Keratinocyte (primary cell): ENCODE results near the gene CYP39A1. TPM values are rescaled to one million over a fixed set of nuclear protein-coding genes. Genes with fewer than 3 reads are reported as not detected.

Experiments used
- DNase-seq: peaks from one replicate; pipeline ENCODE4 v3.0.0-alpha.2; 2011; ENCODE audit warnings: low read depth, missing footprints, low spot score
- FAIRE-seq: peaks from 2 replicates; lab custom pipeline; 2011; peaks lifted over from hg19 to GRCh38; lab: Jason Lieb, UNC
- H2AFZ ChIP-seq: 2 replicates; pipeline ENCODE4 v1.6.0; 2012; ENCODE audit warnings: low read length, control low read depth, inconsistent platforms; ENCODE audit not compliant: control insufficient read depth
- H3K27ac ChIP-seq: 2 replicates; pipeline ENCODE4 v1.5.1; 2011; ENCODE audit warnings: low read length; ENCODE audit not compliant: control insufficient read depth, insufficient read depth
- H3K27me3 ChIP-seq: 3 replicates; pipeline ENCODE4 v1.6.0; 2011; ENCODE audit warnings: low read length; ENCODE audit not compliant: control insufficient read depth, insufficient read depth; ENCODE audit errors: extremely low read depth
- H3K36me3 ChIP-seq, 2 experiments: 2 replicates in 1 of 2; 3 replicates in 1 of 2; pipeline ENCODE4 v1.5.1; 2011; ENCODE audit warnings: low read length in 2 of 2, mild to moderate bottlenecking in 1 of 2; ENCODE audit not compliant: control insufficient read depth in 2 of 2, insufficient read depth in 2 of 2; ENCODE audit errors: extremely low read depth in 1 of 2
- H3K4me1 ChIP-seq: 3 replicates; pipeline ENCODE4 v1.5.1; 2011; ENCODE audit warnings: low read length; ENCODE audit not compliant: control insufficient read depth, insufficient read depth; ENCODE audit errors: extremely low read depth
- H3K4me2 ChIP-seq: 3 replicates; pipeline ENCODE4 v1.6.0; 2011; ENCODE audit warnings: low read depth, low read length; ENCODE audit not compliant: control insufficient read depth, insufficient read depth; ENCODE audit errors: extremely low read depth
- H3K4me3 ChIP-seq, 3 experiments: fragments of 200-600 bp in 1 of 3; sonication (generic) in 1 of 3; 2 replicates in 2 of 3; 3 replicates in 1 of 3; pipeline ENCODE4 v1.5.1; 2011 to 2016; ENCODE audit warnings: low read length in 3 of 3, mild to moderate bottlenecking in 3 of 3, control low read depth in 2 of 3, inconsistent platforms in 1 of 3, low read depth in 1 of 3, mixed read lengths in 1 of 3, mixed run types in 1 of 3, moderate library complexity in 1 of 3; ENCODE audit not compliant: control insufficient read depth in 2 of 3, insufficient read depth in 2 of 3; ENCODE audit errors: extremely low read depth in 1 of 3
- H3K79me2 ChIP-seq: 2 replicates; pipeline ENCODE4 v1.6.0; 2012; ENCODE audit warnings: low read length; ENCODE audit not compliant: control insufficient read depth, insufficient read depth
- H3K9ac ChIP-seq: 3 replicates; pipeline ENCODE4 v1.6.0; 2011; ENCODE audit warnings: low read length; ENCODE audit not compliant: control insufficient read depth, insufficient read depth; ENCODE audit errors: extremely low read depth
- H3K9me1 ChIP-seq: 3 replicates; pipeline ENCODE4 v1.6.0; 2011; ENCODE audit warnings: low read length; ENCODE audit not compliant: control insufficient read depth, insufficient read depth; ENCODE audit errors: extremely low read depth
- H3K9me3 ChIP-seq: 2 replicates; pipeline ENCODE4 v1.5.1; 2012; ENCODE audit warnings: low read depth, low read length; ENCODE audit not compliant: control insufficient read depth
- H4K20me1 ChIP-seq: 3 replicates; pipeline ENCODE4 v1.6.0; 2011; ENCODE audit warnings: low read length; ENCODE audit not compliant: control insufficient read depth, insufficient read depth; ENCODE audit errors: extremely low read depth
- EZH2 ChIP-seq: IDR thresholded peaks from one replicate; pipeline ENCODE4 v1.6.1; 2012; ENCODE audit warnings: inconsistent platforms, mild to moderate bottlenecking, low read length, moderate library complexity
- dilution Hi-C: fragments of 300-500 bp; cut with MboI; formaldehyde crosslinking; loops from one replicate; pipeline ENCODE4 v1.7.0; 2020; ENCODE audit warnings: low sequenced_read_pairs; ENCODE audit not compliant: extremely low pct_ligation_motif_present
- polyA plus RNA-seq, 5 experiments: library from polyadenylated mRNA; depleted of rRNA in 3 of 5; stranded (reverse) in 3 of 5; stranded (forward) in 1 of 5; unstranded in 1 of 5; fragments of >200 nt; gene quantifications; 1 replicate in 1 of 5; 2 replicates in 3 of 5; 3 replicates in 1 of 5; pipeline versions ENCODE4 v1.2.1 to v1.2.3, GENCODE V29; 2011 to 2012; ENCODE audit warnings: missing spikeins in 2 of 5, low read depth in 1 of 5, low replicate concordance in 1 of 5
- TF ChIP-seq, protein P1 (sequence below), 3 experiments: IDR thresholded peaks in 1 of 3; conservative IDR thresholded peaks in 1 of 3; optimal IDR thresholded peaks in 1 of 3; 2 replicates in 2 of 3; 3 replicates in 1 of 3; pipeline versions ENCODE3 to v1.5.1; 2011; ENCODE audit warnings: low read length in 3 of 3, mild to moderate bottlenecking in 3 of 3, moderate library complexity in 2 of 3, control low read depth in 1 of 3, inconsistent platforms in 1 of 3; ENCODE audit not compliant: insufficient read depth in 2 of 3; ENCODE audit errors: extremely low read depth in 1 of 3

The CYP39A1 gene
- polyA plus RNA-seq, 1 donor (not counting 4 experiments of a cell fraction or from before 2014, with no cell fraction given), result 1.6 TPM

- peak overlapping the region; percentile 98 for H3K4me2 ChIP-seq
- no peaks in the 10 kb centered on the region for H3K36me3 ChIP-seq
- FAIRE-seq, result peak; percentile 55
- H3K27ac ChIP-seq, result no peak overlapping the region
- no peaks in the 10 kb centered on the region for H3K9me3 ChIP-seq
- no peak for DNase-seq
- no peaks in the 10 kb centered on the region for H3K79me2 ChIP-seq
- H3K9ac ChIP-seq, result peak overlapping the region; percentile 90
- TF ChIP-seq EZH2, result no peak
- TF ChIP-seq, protein P1, sequence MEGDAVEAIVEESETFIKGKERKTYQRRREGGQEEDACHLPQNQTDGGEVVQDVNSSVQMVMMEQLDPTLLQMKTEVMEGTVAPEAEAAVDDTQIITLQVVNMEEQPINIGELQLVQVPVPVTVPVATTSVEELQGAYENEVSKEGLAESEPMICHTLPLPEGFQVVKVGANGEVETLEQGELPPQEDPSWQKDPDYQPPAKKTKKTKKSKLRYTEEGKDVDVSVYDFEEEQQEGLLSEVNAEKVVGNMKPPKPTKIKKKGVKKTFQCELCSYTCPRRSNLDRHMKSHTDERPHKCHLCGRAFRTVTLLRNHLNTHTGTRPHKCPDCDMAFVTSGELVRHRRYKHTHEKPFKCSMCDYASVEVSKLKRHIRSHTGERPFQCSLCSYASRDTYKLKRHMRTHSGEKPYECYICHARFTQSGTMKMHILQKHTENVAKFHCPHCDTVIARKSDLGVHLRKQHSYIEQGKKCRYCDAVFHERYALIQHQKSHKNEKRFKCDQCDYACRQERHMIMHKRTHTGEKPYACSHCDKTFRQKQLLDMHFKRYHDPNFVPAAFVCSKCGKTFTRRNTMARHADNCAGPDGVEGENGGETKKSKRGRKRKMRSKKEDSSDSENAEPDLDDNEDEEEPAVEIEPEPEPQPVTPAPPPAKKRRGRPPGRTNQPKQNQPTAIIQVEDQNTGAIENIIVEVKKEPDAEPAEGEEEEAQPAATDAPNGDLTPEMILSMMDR (optimal IDR thresholded peaks at IDR 0.05 in 1 of 3, IDR thresholded peaks at IDR 0.05 in 1 of 3, conservative IDR thresholded peaks at IDR 0.05 in 1 of 3; ENCODE audit: extremely low read depth in 1 of 3, insufficient read depth in 2 of 3, low read length in 3 of 3), result no peak
- peaks cover 11% of the 10 kb centered on the region for H3K4me1 ChIP-seq
- no peaks in the 10 kb centered on the region for H3K27me3 ChIP-seq
- dilution Hi-C loops, result no loop called here
- H4K20me1 ChIP-seq, result no peaks in the 10 kb centered on the region
- H3K4me3 ChIP-seq, result peak overlapping the region; percentile 75 to 98 (median 93)
- H3K9me1 ChIP-seq, result no peaks in the 10 kb centered on the region
- H2AFZ ChIP-seq, result peak overlapping the region; percentile 96
Measured at GRCh38 chr6:46653439-46654195, 999 bp upstream of the CYP39A1 start.

- no peaks in the 10 kb centered on the region for H3K9me3 ChIP-seq
- H3K27me3 ChIP-seq, result no peaks in the 10 kb centered on the region
- dilution Hi-C loops, result no loop called here
- H2AFZ ChIP-seq, result peak overlapping the region; percentile 99
- H3K4me3 ChIP-seq, result peak overlapping the region; percentile 75 to 98 (median 93)
- H3K4me1 ChIP-seq, result peaks cover 11% of the 10 kb centered on the region
- no peaks in the 10 kb centered on the region for H3K79me2 ChIP-seq
- no peaks in the 10 kb centered on the region for H3K9me1 ChIP-seq
- H3K4me2 ChIP-seq, result peak overlapping the region; percentile 98
- H4K20me1 ChIP-seq, result no peaks in the 10 kb centered on the region
- TF ChIP-seq, protein P1 (optimal IDR thresholded peaks at IDR 0.05 in 1 of 3, IDR thresholded peaks at IDR 0.05 in 1 of 3, conservative IDR thresholded peaks at IDR 0.05 in 1 of 3; ENCODE audit: extremely low read depth in 1 of 3, insufficient read depth in 2 of 3, low read length in 3 of 3), result no peak
- no peak for TF ChIP-seq EZH2
- peak overlapping the region; percentile 90 for H3K9ac ChIP-seq
- DNase-seq (no peak), FAIRE-seq (no peak)
- no peaks in the 10 kb centered on the region for H3K36me3 ChIP-seq
- peak overlapping the region; percentile 91 for H3K27ac ChIP-seq
Measured at GRCh38 chr6:46652232-46652602, 401 bp downstream of the CYP39A1 start.
